Parathyroid adenoma (tissue), 2 donors: ENCODE measurements around the gene FAM83C.

Experiments used
- H2AFZ ChIP-seq: fragments of 300-600 bp; sonication (generic); one replicate; pipeline ENCODE4 v1.7.0; 2017; ENCODE audit warnings: antibody characterized with exemption, mild to moderate bottlenecking
- H3K27ac ChIP-seq: fragments of 300-600 bp; sonication (generic); one replicate; pipeline ENCODE4 v1.7.0; 2017
- H3K27me3 ChIP-seq: fragments of 300-600 bp; sonication (generic); one replicate; pipeline ENCODE4 v1.7.0; 2017; ENCODE audit warnings: low read length; ENCODE audit not compliant: control insufficient read depth, insufficient read depth
- H3K36me3 ChIP-seq: fragments of 300-600 bp; sonication (generic); one replicate; pipeline ENCODE4 v1.7.0; 2017; ENCODE audit warnings: low read length; ENCODE audit not compliant: control insufficient read depth, insufficient read depth
- H3K4me1 ChIP-seq: fragments of 300-600 bp; sonication (generic); one replicate; pipeline ENCODE4 v1.7.0; 2017; ENCODE audit warnings: control low read depth
- H3K4me2 ChIP-seq: fragments of 300-600 bp; sonication (generic); one replicate; pipeline ENCODE4 v1.7.0; 2017; ENCODE audit warnings: low read length
- H3K4me3 ChIP-seq: fragments of 300-600 bp; sonication (generic); one replicate; pipeline ENCODE4 v1.7.0; 2017; ENCODE audit warnings: low read depth, low read length
- H3K79me2 ChIP-seq: fragments of 300-600 bp; sonication (generic); one replicate; pipeline ENCODE4 v1.7.0; 2017; ENCODE audit warnings: control low read depth
- H3K9ac ChIP-seq: fragments of 300-600 bp; sonication (generic); one replicate; pipeline ENCODE4 v1.7.0; 2017; ENCODE audit warnings: mild to moderate bottlenecking
- H3K9me3 ChIP-seq: fragments of 300-600 bp; sonication (generic); one replicate; pipeline ENCODE4 v1.7.0; 2017; ENCODE audit warnings: low read length; ENCODE audit not compliant: control insufficient read depth
- CTCF ChIP-seq: fragments of 300-600 bp; sonication (generic); IDR thresholded peaks from one replicate; pipeline ENCODE4 v1.7.0; 2017; ENCODE audit warnings: antibody characterized with exemption, mild to moderate bottlenecking
- donor health status: primary hyperparathyroidism.

FAM83C gene

GRCh38 chr20:35281506-35282101 is 10.6 kb downstream of the FAM83C start:
- no peaks in the 10 kb centered on the region for H3K36me3 ChIP-seq
- H3K27me3 ChIP-seq: no peaks in the 10 kb centered on the region
- H3K4me1 ChIP-seq: peaks cover 16% of the 10 kb centered on the region
- H3K4me2 ChIP-seq: no peak overlapping the region
- H3K9me3 ChIP-seq: no peaks in the 10 kb centered on the region
- H3K27ac ChIP-seq: no peak overlapping the region
- peaks cover 15% of the 10 kb centered on the region for H3K79me2 ChIP-seq
- H3K9ac ChIP-seq: no peak overlapping the region
- H3K4me3 ChIP-seq: no peak overlapping the region
- TF ChIP-seq CTCF: no peak
- H2AFZ ChIP-seq: no peak overlapping the region

- peaks cover 16% of the 10 kb centered on the region for H3K79me2 ChIP-seq
- no peak overlapping the region for H3K27ac ChIP-seq
- H3K9me3 ChIP-seq: no peaks in the 10 kb centered on the region
- no peak overlapping the region for H3K9ac ChIP-seq
- H3K27me3 ChIP-seq: no peaks in the 10 kb centered on the region
- no peaks in the 10 kb centered on the region for H3K36me3 ChIP-seq
- TF ChIP-seq CTCF: no peak
- no peak overlapping the region for H3K4me2 ChIP-seq
- H3K4me3 ChIP-seq: no peak overlapping the region
- H3K4me1 ChIP-seq: peaks cover 17% of the 10 kb centered on the region
- H2AFZ ChIP-seq: no peak overlapping the region
These were observed 11.7 kb downstream of the FAM83C start for GRCh38 chr20:35280523-35280922.

GRCh38 chr20:35279533-35280174 is 12.6 kb downstream of the FAM83C start:
- peaks cover 16% of the 10 kb centered on the region for H3K79me2 ChIP-seq
- no peak overlapping the region for H2AFZ ChIP-seq
- no peak overlapping the region for H3K9ac ChIP-seq
- no peaks in the 10 kb centered on the region for H3K27me3 ChIP-seq
- H3K9me3 ChIP-seq: no peaks in the 10 kb centered on the region
- peak overlapping the region; percentile 12 for H3K4me2 ChIP-seq
- peak overlapping the region; percentile 84 for H3K27ac ChIP-seq
- TF ChIP-seq CTCF: no peak
- no peaks in the 10 kb centered on the region for H3K36me3 ChIP-seq
- peaks cover 17% of the 10 kb centered on the region for H3K4me1 ChIP-seq
- H3K4me3 ChIP-seq: no peak overlapping the region

GRCh38 chr20:35279040-35279439 is 13.2 kb downstream of the FAM83C start:
- no peak for TF ChIP-seq CTCF
- Histone ChIP-seq H3K9me3 (no peaks in the 10 kb centered on the region), H3K9ac (no peak overlapping the region), H3K4me3 (peak overlapping the region; percentile 19), H3K4me2 (peak overlapping the region; percentile 40), H2AFZ (no peak overlapping the region), H3K27me3 (no peaks in the 10 kb centered on the region), H3K79me2 (peaks cover 15% of the 10 kb centered on the region), H3K36me3 (no peaks in the 10 kb centered on the region), H3K27ac (peak overlapping the region; percentile 84), H3K4me1 (peaks cover 17% of the 10 kb centered on the region)
